ENCODE measurements around the gene SF3B4.

SF3B4 gene

GRCh38 chr1:149936170-149936991, 8.8 kb upstream of the SF3B4 start, which contains the start of gene MTMR11:
MTMR11 (minus strand) TSS chr1:149936879; CDS start chr1:149936647, 232 bp downstream.
- no peaks in the 10 kb centered on the region for H3K27me3 ChIP-seq (replicated peaks; ENCODE audit: control insufficient read depth, insufficient read depth, low read length, poor library complexity, severe bottlenecking)
- H3K9me3 ChIP-seq (ENCODE audit: control insufficient read depth, low read length): no peaks in the 10 kb centered on the region
- no peak within 1 kb of the TSS for H3K27ac ChIP-seq (ENCODE audit: insufficient read depth, low read length, poor library complexity, severe bottlenecking)
- H3K4me3 ChIP-seq (ENCODE audit: insufficient read depth, low read depth, low read length, poor library complexity, severe bottlenecking): no peak within 1 kb of the TSS
- DNase-seq: no peak
- peaks cover 5% of the 10 kb centered on the region for H3K4me1 ChIP-seq (ENCODE audit: control insufficient read depth, insufficient read depth, low read length, poor library complexity, severe bottlenecking)
- H3K36me3 ChIP-seq (ENCODE audit: control insufficient read depth, insufficient read depth, low read length): no peaks in the 10 kb centered on the region

- Histone ChIP-seq H3K27ac (ENCODE audit: insufficient read depth, low read length, poor library complexity, severe bottlenecking) (no peak overlapping the region), H3K27me3 (replicated peaks; ENCODE audit: control insufficient read depth, insufficient read depth, low read length, poor library complexity, severe bottlenecking) (no peaks in the 10 kb centered on the region), H3K9me3 (ENCODE audit: control insufficient read depth, low read length) (no peaks in the 10 kb centered on the region), H3K36me3 (ENCODE audit: control insufficient read depth, insufficient read depth, low read length) (no peaks in the 10 kb centered on the region), H3K4me3 (ENCODE audit: insufficient read depth, low read depth, low read length, poor library complexity, severe bottlenecking) (no peak overlapping the region), H3K4me1 (ENCODE audit: control insufficient read depth, insufficient read depth, low read length, poor library complexity, severe bottlenecking) (peaks cover 5% of the 10 kb centered on the region)
- DNase-seq: no peak
Observed at GRCh38 chr1:149934356-149934755, 6.8 kb upstream of the SF3B4 start.

DNA sequence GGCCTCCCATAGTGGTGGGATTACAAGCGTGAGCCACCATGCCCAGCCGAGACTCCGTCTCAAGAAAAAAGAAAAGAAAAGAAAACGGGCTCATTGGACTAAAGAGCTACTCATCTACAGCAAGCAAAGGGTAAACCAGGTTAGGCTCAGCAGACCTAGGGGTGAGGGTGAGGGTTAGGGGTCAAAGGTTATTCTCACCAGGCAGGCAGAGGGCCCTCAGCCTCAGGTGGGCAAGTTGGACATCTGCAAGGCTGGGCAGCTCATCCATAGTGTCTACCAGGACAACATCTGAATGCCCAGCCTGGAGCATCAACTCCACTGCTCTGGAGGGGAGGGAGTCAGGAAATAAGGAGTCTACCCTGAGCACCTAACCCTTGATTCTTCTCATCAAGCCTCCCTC, 5.6 kb upstream of the SF3B4 start:
- H3K36me3 ChIP-seq (ENCODE audit: control insufficient read depth, insufficient read depth, low read length): no peaks in the 10 kb centered on the region
- H3K9me3 ChIP-seq (ENCODE audit: control insufficient read depth, low read length): no peaks in the 10 kb centered on the region
- peaks cover 7% of the 10 kb centered on the region for H3K4me1 ChIP-seq (ENCODE audit: control insufficient read depth, insufficient read depth, low read length, poor library complexity, severe bottlenecking)
- H3K27me3 ChIP-seq (replicated peaks; ENCODE audit: control insufficient read depth, insufficient read depth, low read length, poor library complexity, severe bottlenecking): no peaks in the 10 kb centered on the region
- no peak overlapping the region for H3K27ac ChIP-seq (ENCODE audit: insufficient read depth, low read length, poor library complexity, severe bottlenecking)
- no peak for DNase-seq
- no peak overlapping the region for H3K4me3 ChIP-seq (ENCODE audit: insufficient read depth, low read depth, low read length, poor library complexity, severe bottlenecking)

GRCh38 chr1:149932474-149932873, 4.9 kb upstream of the SF3B4 start:
- no peak for DNase-seq
- Histone ChIP-seq H3K27me3 (replicated peaks; ENCODE audit: control insufficient read depth, insufficient read depth, low read length, poor library complexity, severe bottlenecking) (no peaks in the 10 kb centered on the region), H3K4me1 (ENCODE audit: control insufficient read depth, insufficient read depth, low read length, poor library complexity, severe bottlenecking) (peaks cover 8% of the 10 kb centered on the region), H3K9me3 (ENCODE audit: control insufficient read depth, low read length) (no peaks in the 10 kb centered on the region), H3K4me3 (ENCODE audit: insufficient read depth, low read depth, low read length, poor library complexity, severe bottlenecking) (no peak overlapping the region), H3K36me3 (ENCODE audit: control insufficient read depth, insufficient read depth, low read length) (no peaks in the 10 kb centered on the region), H3K27ac (ENCODE audit: insufficient read depth, low read length, poor library complexity, severe bottlenecking) (no peak overlapping the region)

GRCh38 chr1:149931212-149931790, 3.7 kb upstream of the SF3B4 start:
- Histone ChIP-seq H3K27ac (ENCODE audit: insufficient read depth, low read length, poor library complexity, severe bottlenecking) (no peak overlapping the region), H3K4me3 (ENCODE audit: insufficient read depth, low read depth, low read length, poor library complexity, severe bottlenecking) (no peak overlapping the region), H3K9me3 (ENCODE audit: control insufficient read depth, low read length) (no peaks in the 10 kb centered on the region), H3K36me3 (ENCODE audit: control insufficient read depth, insufficient read depth, low read length) (peaks cover under 1% of the 10 kb centered on the region), H3K4me1 (ENCODE audit: control insufficient read depth, insufficient read depth, low read length, poor library complexity, severe bottlenecking) (peaks cover 15% of the 10 kb centered on the region), H3K27me3 (replicated peaks; ENCODE audit: control insufficient read depth, insufficient read depth, low read length, poor library complexity, severe bottlenecking) (no peaks in the 10 kb centered on the region)
- no peak for DNase-seq

DNA sequence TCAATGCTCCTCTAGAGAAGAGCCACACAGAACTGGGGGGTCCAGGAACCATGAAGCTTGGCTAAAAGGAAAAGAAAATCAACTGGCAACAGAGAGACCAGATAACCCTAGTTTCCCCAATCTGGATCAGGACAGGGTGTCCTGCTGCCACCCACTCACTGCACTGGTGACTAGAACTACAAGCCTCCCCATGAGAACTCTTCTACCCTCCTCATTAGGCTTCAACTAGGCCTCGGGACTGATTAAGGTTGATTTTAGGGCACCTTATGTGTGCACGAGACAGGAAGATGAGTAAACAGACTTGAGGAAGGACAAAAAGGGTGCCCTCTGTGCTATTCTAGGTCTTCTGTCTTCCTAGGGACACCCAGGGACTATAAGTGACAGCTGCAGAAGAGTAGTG, 2.3 kb upstream of the SF3B4 start:
- no peaks in the 10 kb centered on the region for H3K27me3 ChIP-seq (replicated peaks; ENCODE audit: control insufficient read depth, insufficient read depth, low read length, poor library complexity, severe bottlenecking)

GRCh38 chr1:149928401-149928724, 760 bp upstream of the SF3B4 start:
- no peaks in the 10 kb centered on the region for H3K27me3 ChIP-seq (replicated peaks; ENCODE audit: control insufficient read depth, insufficient read depth, low read length, poor library complexity, severe bottlenecking)
- no peaks in the 10 kb centered on the region for H3K9me3 ChIP-seq (ENCODE audit: control insufficient read depth, low read length)
- peaks cover 15% of the 10 kb centered on the region for H3K4me1 ChIP-seq (ENCODE audit: control insufficient read depth, insufficient read depth, low read length, poor library complexity, severe bottlenecking)
- H3K27ac ChIP-seq (ENCODE audit: insufficient read depth, low read length, poor library complexity, severe bottlenecking): peak overlapping the region; percentile 93
- peaks cover 30% of the 10 kb centered on the region for H3K36me3 ChIP-seq (ENCODE audit: control insufficient read depth, insufficient read depth, low read length)
- peak overlapping the region; percentile 85 for H3K4me3 ChIP-seq (ENCODE audit: insufficient read depth, low read depth, low read length, poor library complexity, severe bottlenecking)
- no peak for DNase-seq

More for the DNA sequence above, 2.3 kb upstream of the SF3B4 start:
- DNase-seq: no peak
- Histone ChIP-seq H3K36me3 (ENCODE audit: control insufficient read depth, insufficient read depth, low read length) (peaks cover 15% of the 10 kb centered on the region), H3K4me3 (ENCODE audit: insufficient read depth, low read depth, low read length, poor library complexity, severe bottlenecking) (no peak overlapping the region), H3K4me1 (ENCODE audit: control insufficient read depth, insufficient read depth, low read length, poor library complexity, severe bottlenecking) (peaks cover 15% of the 10 kb centered on the region), H3K27ac (ENCODE audit: insufficient read depth, low read length, poor library complexity, severe bottlenecking) (no peak overlapping the region), H3K9me3 (ENCODE audit: control insufficient read depth, low read length) (no peaks in the 10 kb centered on the region)

- DNase-seq: no peak
- Histone ChIP-seq H3K4me3 (ENCODE audit: insufficient read depth, low read depth, low read length, poor library complexity, severe bottlenecking) (peak overlapping the region; percentile 85), H3K27ac (ENCODE audit: insufficient read depth, low read length, poor library complexity, severe bottlenecking) (peak overlapping the region; percentile 93), H3K9me3 (ENCODE audit: control insufficient read depth, low read length) (no peaks in the 10 kb centered on the region), H3K4me1 (ENCODE audit: control insufficient read depth, insufficient read depth, low read length, poor library complexity, severe bottlenecking) (peaks cover 15% of the 10 kb centered on the region), H3K36me3 (ENCODE audit: control insufficient read depth, insufficient read depth, low read length) (peaks cover 39% of the 10 kb centered on the region), H3K27me3 (replicated peaks; ENCODE audit: control insufficient read depth, insufficient read depth, low read length, poor library complexity, severe bottlenecking) (no peaks in the 10 kb centered on the region)
Observed at GRCh38 chr1:149927056-149927562, 494 bp downstream of the SF3B4 start.

GRCh38 chr1:149926296-149926695, 1.3 kb downstream of the SF3B4 start:
- Histone ChIP-seq H3K27ac (ENCODE audit: insufficient read depth, low read length, poor library complexity, severe bottlenecking) (no peak overlapping the region), H3K27me3 (replicated peaks; ENCODE audit: control insufficient read depth, insufficient read depth, low read length, poor library complexity, severe bottlenecking) (no peaks in the 10 kb centered on the region), H3K9me3 (ENCODE audit: control insufficient read depth, low read length) (no peaks in the 10 kb centered on the region), H3K36me3 (ENCODE audit: control insufficient read depth, insufficient read depth, low read length) (peaks cover 39% of the 10 kb centered on the region), H3K4me3 (ENCODE audit: insufficient read depth, low read depth, low read length, poor library complexity, severe bottlenecking) (no peak overlapping the region), H3K4me1 (ENCODE audit: control insufficient read depth, insufficient read depth, low read length, poor library complexity, severe bottlenecking) (peaks cover 15% of the 10 kb centered on the region)
- DNase-seq: no peak

DNA sequence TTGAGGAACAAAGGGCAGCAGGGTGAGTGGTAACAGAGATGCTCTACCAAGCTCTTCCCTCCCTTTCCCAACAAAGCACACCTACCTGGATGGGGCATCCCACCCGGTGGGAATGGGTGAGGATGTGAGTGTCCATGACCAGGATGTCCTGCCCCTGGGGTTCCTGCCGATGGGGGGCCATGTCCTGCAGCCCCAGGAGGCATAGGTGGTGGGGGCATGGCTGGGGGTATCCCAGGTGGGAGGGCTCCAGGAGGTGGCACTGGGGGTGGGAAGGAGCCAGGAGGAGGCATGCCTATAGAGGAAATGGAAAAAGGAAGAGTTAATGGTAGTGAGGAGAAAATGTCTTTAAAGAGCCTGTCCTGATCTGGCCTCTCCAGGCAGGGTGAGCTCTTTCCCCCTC, 1.9 kb downstream of the SF3B4 start:
- Histone ChIP-seq H3K36me3 (ENCODE audit: control insufficient read depth, insufficient read depth, low read length) (peaks cover 39% of the 10 kb centered on the region), H3K4me1 (ENCODE audit: control insufficient read depth, insufficient read depth, low read length, poor library complexity, severe bottlenecking) (peaks cover 15% of the 10 kb centered on the region), H3K4me3 (ENCODE audit: insufficient read depth, low read depth, low read length, poor library complexity, severe bottlenecking) (no peak overlapping the region), H3K27ac (ENCODE audit: insufficient read depth, low read length, poor library complexity, severe bottlenecking) (no peak overlapping the region), H3K9me3 (ENCODE audit: control insufficient read depth, low read length) (no peaks in the 10 kb centered on the region), H3K27me3 (replicated peaks; ENCODE audit: control insufficient read depth, insufficient read depth, low read length, poor library complexity, severe bottlenecking) (no peaks in the 10 kb centered on the region)
- no peak for DNase-seq
